ENCODE data around the gene PDE4D. TPM values are rescaled to one million over a fixed set of nuclear protein-coding genes. Genes with fewer than 3 reads are reported as not detected.
A peak's percentile ranks its signal among the peaks of the same experiment; 100 is the strongest.

Gene PDE4D
- total RNA-seq, 1 donor from 2014 or later = 27.4 TPM

GRCh38 chr5:59840200-59840601 lies 53.3 kb downstream of the PDE4D start:
- peak; percentile 18 for DNase-seq (ENCODE audit: extremely low read depth, low read depth, low spot score)

- no peak for DNase-seq (ENCODE audit: extremely low read depth, low read depth, low spot score)
Measured at GRCh38 chr5:59838989-59839388, 54.5 kb downstream of the PDE4D start.

GRCh38 chr5:59838067-59838466 lies 55.5 kb downstream of the PDE4D start:
- DNase-seq (ENCODE audit: extremely low read depth, low read depth, low spot score) = no peak

GRCh38 chr5:59837071-59837470 lies 56.5 kb downstream of the PDE4D start:
- no peak for DNase-seq (ENCODE audit: extremely low read depth, low read depth, low spot score)

- no peak for DNase-seq (ENCODE audit: extremely low read depth, low read depth, low spot score)
Measured at GRCh38 chr5:59835800-59836199, 57.7 kb downstream of the PDE4D start.

GRCh38 chr5:59833448-59833847 lies 60.1 kb downstream of the PDE4D start:
- no peak for DNase-seq (ENCODE audit: extremely low read depth, low read depth, low spot score)

GRCh38 chr5:59832577-59833301 lies 60.8 kb downstream of the PDE4D start:
- DNase-seq (ENCODE audit: extremely low read depth, low read depth, low spot score) = no peak

GRCh38 chr5:59831326-59832010 lies 62.1 kb downstream of the PDE4D start:
- DNase-seq (ENCODE audit: extremely low read depth, low read depth, low spot score) = no peak

- no peak for DNase-seq (ENCODE audit: extremely low read depth, low read depth, low spot score)
Measured at GRCh38 chr5:59830536-59831200, 62.9 kb downstream of the PDE4D start.

GRCh38 chr5:59829922-59830321 lies 63.6 kb downstream of the PDE4D start:
- no peak for DNase-seq (ENCODE audit: extremely low read depth, low read depth, low spot score)

GRCh38 chr5:59829386-59829785 lies 64.1 kb downstream of the PDE4D start:
- DNase-seq (ENCODE audit: extremely low read depth, low read depth, low spot score) = no peak

- no peak for DNase-seq (ENCODE audit: extremely low read depth, low read depth, low spot score)
Measured at GRCh38 chr5:59828623-59829022, 64.9 kb downstream of the PDE4D start.

- no peak for DNase-seq (ENCODE audit: extremely low read depth, low read depth, low spot score)
Measured at GRCh38 chr5:59826996-59827395, 66.5 kb downstream of the PDE4D start.

- DNase-seq (ENCODE audit: extremely low read depth, low read depth, low spot score) = no peak
Measured at GRCh38 chr5:59823420-59823819, 70.1 kb downstream of the PDE4D start.

- no peak for DNase-seq (ENCODE audit: extremely low read depth, low read depth, low spot score)
Measured at GRCh38 chr5:59819806-59820205, 73.7 kb downstream of the PDE4D start.

- no peak for DNase-seq (ENCODE audit: extremely low read depth, low read depth, low spot score)
Measured at GRCh38 chr5:59817536-59817935, 76.0 kb downstream of the PDE4D start.

- DNase-seq (ENCODE audit: extremely low read depth, low read depth, low spot score) = no peak
Measured at GRCh38 chr5:59816654-59817300, 76.7 kb downstream of the PDE4D start.

GRCh38 chr5:59814537-59814872 lies 79.0 kb downstream of the PDE4D start:
- DNase-seq (ENCODE audit: extremely low read depth, low read depth, low spot score) = no peak

GRCh38 chr5:59813761-59814536 lies 79.6 kb downstream of the PDE4D start:
- peak; percentile 75 for DNase-seq (ENCODE audit: extremely low read depth, low read depth, low spot score)

- DNase-seq (ENCODE audit: extremely low read depth, low read depth, low spot score) = no peak
Measured at GRCh38 chr5:59810041-59810440, 83.5 kb downstream of the PDE4D start.

- DNase-seq (ENCODE audit: extremely low read depth, low read depth, low spot score) = no peak
Measured at GRCh38 chr5:59807806-59808205, 85.7 kb downstream of the PDE4D start.
